ENCODE data around the gene CSMD2.
"Not testable (repeated sequence)": the region's sequence is repeated elsewhere in the genome, so short reads cannot be mapped to it uniquely, and the experiment has no call there.

CSMD2 gene

DNA sequence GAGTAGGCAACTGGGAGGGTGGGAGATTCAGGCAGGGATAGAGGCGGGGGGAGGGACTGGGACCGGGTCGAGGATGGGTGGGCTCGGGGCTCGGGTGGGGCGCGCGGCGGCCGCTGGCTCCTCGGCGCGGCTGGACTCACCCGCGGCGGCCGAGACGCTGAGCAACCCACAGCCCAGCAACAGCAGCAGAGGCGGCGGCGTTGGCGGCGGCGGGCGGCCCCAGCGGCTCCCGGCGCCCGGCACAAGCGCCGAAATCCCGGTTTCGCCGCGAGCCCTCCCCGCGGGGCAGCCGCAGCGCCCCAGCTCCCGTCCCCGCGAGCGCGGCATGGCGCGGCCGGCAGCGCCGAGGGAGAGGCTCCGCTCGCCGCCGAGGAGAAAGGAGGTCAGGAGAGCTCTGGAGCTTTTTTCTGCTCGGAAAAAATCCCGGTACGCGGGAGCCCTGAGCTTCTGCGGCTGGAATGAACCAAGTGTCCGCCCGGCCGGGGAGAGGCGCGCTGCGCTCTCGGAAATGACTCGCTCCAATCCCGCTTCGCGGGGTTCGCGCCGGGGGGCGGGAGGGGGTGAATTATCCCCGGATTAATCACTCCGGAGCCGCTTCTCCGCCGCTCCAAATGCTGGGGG is at the start of gene CSMD2:
CSMD2 (minus strand) TSS at position 460 of the 621 bp plus-strand sequence; CDS start at position 327, 133 bp downstream.
- peak; percentile 52 for DNase-seq (ENCODE audit: low spot score)

DNA sequence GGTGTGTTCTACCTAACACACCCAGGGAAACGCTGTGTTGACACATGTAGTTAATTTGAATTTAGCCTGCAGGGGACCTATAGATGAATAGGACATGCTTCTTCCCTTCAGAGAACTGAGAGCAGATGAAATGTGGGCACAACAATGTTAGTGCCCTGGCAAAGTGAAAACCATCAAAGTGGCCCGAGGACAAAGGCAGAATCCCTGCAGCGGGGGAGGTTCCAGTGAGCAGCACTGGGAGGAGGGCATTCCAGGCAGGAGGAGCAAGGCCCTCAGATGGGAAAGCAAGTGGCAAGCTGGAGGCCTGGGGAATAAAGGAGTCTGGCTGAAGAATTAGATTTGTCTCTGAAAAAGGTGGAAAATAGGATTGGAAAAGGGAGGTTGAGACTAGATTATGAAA is 48.9 kb upstream of the CSMD2 start:
- no peak for DNase-seq (ENCODE audit: low spot score)

DNA sequence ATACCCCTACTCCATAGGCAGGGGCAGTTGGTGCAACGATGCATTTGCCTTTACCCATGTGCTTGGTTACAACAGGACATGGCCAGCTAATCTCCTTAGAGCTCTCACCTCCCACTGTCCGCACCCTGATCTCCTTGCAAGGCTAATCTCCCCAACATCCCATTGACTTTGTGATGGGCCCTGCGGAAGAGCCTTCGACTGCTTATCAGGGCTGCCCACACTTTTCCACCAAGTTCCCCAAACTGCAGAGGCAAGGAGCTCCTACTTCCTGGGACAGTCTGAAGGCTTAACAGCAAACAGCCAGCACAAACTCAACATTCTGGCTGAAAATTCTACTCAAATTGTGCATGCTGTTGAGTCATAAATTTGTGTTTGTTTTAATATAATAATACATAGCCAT is 47.6 kb upstream of the CSMD2 start:
- DNase-seq (ENCODE audit: low spot score), result no peak

DNA sequence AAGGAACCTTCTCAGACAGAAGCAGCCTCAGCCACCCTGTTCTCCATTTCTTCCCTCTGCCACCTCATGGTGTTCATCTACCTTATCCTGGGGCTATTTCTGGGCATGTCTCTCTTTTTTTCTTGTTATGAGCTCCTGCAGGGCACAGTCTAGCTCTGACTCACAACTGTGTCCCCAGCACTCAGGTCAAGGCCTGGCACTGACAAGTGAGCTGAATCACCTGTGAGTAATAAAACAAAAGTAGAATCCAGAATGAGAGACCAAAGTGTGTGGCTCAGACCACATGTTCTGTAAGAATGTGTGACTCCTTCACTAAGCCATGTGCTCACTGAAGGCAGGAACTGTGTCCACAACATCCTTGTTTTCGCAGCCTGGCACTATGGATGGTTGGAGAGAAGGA is 34.9 kb upstream of the CSMD2 start:
- DNase-seq (ENCODE audit: low spot score), result no peak

DNA sequence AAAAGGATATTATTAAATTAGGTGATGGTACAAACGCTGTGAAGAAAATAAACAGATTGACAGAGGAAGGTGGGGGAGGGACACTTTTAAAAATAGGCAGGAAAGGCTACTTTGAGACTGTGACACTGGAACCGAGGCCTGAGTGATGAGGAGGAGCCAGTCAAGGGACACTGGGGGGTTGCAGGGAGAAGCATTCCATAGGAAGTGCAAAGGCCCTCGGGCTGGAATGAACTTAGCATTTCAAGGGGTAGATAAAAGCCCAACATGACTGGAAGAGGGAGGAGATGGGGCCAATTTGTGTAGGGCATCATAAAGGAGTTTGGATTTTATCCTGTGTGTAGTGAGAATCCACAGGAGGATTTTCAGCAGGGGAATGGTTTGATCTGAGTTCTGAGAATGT is 27.6 kb upstream of the CSMD2 start:
- no peak for DNase-seq (ENCODE audit: low spot score)

DNA sequence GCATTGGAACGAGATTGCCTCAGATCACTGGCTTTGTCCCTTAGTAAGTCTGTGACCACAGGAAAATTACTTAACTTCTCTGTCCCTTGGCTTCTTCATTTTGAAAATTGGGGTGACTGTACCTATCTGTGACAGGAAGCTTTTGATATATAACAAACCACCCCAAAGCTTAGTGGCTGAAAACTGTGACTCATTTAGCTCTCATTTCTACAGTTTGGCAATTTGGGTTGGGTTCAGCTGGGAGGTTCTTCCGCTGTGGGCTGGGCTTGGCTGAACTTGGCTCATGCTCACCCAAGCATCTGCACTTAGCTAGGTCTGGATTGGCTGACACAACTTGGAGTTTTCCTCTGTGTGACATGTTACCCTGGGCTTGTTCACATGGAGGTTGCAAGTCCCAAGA is 25.7 kb upstream of the CSMD2 start:
- DNase-seq (ENCODE audit: low spot score), result no peak

DNA sequence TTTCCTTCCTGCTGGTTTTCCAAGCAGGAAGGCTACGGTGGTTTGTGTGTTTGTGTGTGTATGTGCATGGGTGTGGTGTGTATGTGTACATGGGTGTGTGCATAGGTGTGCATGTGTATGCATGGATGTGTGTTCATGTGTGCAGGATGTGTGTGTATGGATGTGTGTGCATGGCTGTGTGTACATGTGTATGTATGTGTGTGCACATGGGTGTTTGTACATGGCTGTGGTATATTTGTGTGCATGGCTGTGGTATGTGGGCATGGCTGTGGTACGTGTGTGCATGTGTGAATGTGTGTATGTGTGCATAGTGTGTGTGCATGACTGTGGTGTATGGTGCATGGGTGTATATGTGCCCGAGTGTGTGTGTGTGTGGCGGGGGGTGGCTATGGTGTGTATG is 24.0 kb upstream of the CSMD2 start:
- no peak for DNase-seq (ENCODE audit: low spot score)

DNA sequence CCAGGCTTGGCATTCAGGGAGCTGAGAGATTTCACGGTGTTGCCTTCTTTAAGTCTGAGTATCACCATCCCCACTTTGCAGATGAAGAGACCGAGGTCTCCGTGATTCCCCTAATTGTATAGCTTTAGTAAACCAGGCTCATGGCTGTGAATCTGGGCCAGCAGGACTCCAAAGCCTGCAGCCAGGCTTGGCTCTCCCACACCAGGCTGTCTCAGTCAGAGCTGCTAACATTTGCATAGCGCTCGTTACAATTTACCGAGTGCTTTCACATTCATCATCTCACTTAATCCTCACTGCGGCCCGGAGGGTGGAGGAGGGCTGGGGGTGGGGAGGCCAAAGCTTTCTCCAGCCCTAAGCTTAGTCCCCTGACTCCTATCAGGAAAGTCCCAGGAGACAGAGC is 23.4 kb upstream of the CSMD2 start:
- no peak for DNase-seq (ENCODE audit: low spot score)

DNA sequence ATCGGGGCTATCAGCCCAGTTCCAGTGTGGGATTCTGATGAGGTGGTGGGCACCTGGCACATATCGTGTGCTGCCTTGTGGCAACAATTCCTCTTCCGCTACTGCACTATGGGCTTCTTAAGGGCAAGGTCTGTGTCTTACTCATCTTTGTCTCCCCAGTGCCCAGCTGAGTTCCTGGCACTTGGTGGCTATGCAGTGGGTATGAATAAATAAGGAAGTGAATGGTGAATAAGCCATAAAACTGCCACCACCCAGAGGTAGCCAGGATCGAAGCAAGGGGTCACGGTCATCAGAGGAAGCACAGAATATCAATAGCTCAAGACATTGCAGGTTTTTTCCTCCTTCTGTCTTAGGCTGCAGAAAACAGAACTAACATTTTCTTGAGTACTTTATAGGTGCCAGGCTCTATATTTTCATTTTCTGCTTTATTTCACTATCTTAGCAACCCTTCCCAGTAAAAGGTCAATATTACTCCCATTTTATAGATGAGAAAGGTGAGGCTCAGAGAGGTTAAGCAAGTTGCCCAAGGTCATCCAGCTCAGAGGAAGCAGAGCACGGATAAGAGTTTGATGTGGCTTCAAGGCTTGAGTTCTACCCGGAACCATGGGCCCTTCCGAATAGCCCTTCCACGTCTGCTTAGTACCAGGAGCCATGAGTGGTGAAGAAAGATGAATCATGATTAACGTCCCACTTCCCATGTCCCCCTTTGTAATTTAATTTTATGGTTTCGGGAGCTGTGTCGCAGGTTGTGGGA is 21.9 kb upstream of the CSMD2 start:
- no peak for DNase-seq (ENCODE audit: low spot score)

DNA sequence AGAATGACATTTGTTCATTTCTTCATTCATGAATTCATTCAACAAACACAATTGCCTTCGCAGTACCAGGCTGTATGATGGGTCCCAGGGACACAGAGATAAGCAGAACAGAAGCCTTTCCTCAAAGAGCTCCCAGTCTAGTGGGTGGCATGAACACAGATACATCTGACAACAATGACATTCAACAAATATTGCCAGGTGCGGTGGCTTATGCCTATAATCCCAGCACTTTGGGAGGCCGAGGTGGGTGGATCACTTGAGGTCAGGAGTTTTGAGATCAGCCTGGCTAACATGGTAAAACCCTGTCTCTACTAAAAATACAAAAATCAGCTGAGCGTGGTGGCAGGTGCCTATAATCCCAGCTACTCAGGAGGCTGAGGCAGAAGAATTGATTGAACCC is 18.4 kb upstream of the CSMD2 start:
- DNase-seq (ENCODE audit: low spot score), result not testable (repeated sequence)

DNA sequence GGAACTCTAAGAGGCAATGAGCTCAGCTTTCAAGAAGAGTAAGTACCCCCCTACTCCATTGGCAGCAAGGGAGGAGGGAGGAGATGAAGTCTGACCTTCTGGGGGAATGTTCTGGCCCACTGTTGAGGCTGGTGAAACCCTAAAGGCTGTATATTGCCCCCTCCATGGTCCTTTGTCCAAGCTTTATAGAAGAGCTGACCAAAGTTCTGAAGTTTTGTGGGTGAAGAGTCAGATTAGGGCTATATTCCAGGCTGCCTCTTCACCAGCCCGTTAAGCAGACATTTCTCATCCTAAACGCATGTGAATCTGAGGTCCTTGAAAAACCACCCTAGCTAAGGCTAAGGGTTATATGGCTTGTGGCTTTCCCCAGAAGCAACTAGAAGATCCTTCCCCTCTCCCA is 13.0 kb upstream of the CSMD2 start:
- no peak for DNase-seq (ENCODE audit: low spot score)

DNA sequence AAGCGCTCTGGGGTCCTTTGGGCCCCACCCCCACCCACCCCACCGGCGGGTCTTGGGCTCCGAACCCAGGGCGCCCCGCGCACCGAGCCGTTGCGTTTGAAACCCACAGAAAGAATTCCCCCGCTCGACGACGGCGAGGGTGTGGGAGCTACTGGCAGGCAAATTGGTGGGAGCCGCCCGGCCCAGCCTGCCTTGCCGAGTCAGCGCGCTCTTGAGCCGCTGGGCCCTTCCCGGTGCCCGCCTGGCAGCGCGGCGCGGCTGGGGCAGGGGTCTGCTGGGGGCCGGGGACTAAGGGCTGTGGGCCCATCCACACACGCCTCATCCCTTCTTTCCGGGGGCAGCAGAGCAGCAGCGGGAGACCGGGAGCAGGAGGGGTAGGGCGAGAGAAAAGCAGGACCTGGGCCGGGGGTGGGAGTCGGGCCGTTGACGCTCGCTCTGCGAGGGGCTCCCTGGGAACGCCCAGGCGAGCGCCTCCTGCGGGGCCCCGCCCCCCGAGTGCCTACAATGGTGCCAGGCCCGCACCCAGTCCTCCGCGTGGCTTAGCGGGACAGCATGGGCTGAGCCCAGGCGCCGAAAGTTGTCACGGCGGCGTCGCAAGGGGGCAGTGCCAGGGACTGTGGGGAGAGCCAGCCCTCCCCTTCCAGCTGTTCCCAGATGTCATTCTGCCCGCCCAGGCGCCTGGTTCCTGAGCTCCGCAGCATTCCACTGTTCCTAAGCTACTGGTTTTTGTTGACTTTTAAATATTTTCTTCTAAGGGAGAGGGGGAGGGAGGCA is 12.0 kb upstream of the CSMD2 start, which contains the start of gene C1orf94:
C1orf94 (plus strand) TSS at position 78 of the 774 bp plus-strand sequence. CDS start 883 bp downstream, outside the sequence.
- peak; percentile 30 for DNase-seq (ENCODE audit: low spot score)

DNA sequence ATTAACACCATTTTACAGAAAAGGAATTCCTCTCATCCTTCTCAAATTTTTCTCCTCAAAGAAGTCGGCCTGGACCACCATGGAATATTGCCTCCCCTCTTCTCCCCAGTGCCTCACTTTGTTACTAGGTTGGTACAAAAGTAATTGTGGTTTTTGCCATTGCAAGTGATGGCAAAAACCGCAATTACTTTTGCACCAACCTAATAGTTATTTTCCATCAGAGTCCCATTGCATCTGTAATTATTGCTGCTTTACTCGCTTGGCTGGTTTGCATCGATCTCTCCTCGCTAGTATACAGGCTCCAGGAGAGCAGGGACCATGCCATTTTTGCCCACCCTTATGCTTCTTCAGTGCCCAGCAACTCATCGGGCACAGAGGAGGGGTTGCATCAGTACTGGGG is 10.7 kb upstream of the CSMD2 start:
- no peak for DNase-seq (ENCODE audit: low spot score)

DNA sequence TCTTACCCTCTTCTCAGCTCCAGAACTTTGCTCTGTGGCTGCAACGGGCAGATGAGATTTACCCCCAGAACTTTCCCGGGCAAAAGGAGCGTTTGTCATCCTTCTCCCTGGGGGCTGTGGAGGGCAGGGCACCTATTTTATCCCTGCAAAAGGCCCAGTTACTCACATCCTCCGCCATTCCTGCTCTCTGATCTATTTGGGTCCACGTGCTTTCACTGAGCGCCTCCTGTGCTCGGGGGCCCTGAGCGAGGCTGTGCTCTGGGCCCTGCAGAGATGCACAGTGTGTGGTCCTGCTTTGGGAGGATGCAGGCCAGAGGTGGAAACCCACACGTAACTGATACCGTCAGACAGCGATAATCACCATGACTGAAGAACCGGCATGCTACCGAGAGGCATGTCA is 2.4 kb upstream of the CSMD2 start:
- DNase-seq (ENCODE audit: low spot score), result no peak

DNA sequence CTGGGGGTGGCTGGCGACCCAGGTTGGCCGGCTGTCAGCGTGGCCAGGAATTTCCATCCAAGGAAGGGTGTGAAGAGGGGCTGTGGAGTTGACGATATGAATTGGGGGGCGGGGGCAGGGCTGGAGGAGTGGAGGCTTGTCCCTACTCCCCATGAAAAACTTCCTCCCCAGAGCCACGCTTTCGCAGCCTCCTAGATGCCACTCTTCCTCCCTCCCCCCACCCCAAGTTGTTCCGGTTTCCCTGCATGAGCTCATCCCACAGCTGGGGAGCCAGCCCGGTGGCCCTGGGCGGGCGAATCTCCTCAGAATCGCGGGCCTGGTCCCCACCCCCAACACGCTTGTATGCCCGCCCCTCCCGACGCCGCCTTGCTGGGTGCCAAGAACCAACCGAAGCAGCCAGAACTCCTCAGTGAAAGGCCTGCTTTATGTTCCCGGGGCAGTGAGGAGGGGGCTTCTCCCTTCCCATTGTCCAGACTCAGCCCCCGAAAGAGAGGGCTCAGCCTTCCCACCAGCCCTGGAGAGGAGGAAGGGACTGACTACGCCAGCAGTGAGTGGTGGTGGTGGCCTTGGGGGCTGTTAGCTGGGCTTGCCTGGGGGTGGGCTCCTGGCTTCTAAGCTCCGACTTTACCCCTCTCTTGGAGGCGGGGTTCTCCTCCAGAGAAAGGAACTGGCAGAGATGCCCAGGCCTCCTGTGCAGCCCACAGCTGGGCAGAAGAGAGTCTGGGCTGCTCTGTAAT is 1.8 kb upstream of the CSMD2 start:
- DNase-seq (ENCODE audit: low spot score), result no peak

DNA sequence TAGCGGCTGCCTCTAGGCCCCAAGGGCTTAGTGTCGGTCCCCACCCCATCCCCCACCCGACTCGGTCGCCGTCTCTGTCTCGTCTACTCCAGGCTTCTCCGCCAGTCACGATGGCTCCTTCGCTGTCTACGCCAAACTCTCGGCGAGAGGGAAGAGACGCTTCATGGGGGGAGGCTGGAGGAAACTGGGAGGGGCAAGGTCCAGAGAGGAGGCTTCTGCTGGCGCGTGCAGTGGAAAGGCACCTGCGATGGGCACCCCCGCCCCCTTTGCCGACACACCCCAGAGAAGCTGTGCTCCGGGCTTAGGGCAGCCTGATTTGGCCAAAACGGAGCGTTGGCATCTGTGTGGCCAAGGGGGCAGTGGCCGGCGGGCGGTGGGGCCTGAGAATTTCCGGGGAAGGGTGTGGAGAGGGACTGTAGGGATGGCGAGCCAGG is 1.2 kb upstream of the CSMD2 start:
- DNase-seq (ENCODE audit: low spot score), result no peak

DNA sequence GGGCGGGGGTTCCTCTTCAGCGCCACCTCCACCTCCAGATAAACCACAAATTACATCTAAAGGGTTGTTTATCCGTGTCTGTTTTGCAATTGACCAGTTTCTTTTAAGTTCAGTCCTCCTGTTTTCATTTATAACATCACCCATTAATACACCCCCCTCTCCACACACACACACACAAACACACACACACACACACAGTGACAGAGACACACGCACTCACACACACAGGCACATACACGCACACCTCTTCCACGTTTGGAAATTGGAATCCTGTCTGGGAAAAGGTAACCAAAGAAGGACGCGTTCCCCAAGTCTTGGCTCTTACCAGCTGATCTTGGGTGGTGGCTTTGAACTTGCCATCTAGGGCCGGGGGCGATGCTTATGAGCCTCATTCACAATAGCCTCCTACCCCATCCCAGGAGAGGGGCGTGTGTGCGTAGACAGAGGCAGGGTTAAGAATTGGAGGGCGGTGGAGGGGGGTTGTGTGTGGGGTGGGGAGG is 442 bp upstream of the CSMD2 start:
- DNase-seq (ENCODE audit: low spot score), result no peak

DNA sequence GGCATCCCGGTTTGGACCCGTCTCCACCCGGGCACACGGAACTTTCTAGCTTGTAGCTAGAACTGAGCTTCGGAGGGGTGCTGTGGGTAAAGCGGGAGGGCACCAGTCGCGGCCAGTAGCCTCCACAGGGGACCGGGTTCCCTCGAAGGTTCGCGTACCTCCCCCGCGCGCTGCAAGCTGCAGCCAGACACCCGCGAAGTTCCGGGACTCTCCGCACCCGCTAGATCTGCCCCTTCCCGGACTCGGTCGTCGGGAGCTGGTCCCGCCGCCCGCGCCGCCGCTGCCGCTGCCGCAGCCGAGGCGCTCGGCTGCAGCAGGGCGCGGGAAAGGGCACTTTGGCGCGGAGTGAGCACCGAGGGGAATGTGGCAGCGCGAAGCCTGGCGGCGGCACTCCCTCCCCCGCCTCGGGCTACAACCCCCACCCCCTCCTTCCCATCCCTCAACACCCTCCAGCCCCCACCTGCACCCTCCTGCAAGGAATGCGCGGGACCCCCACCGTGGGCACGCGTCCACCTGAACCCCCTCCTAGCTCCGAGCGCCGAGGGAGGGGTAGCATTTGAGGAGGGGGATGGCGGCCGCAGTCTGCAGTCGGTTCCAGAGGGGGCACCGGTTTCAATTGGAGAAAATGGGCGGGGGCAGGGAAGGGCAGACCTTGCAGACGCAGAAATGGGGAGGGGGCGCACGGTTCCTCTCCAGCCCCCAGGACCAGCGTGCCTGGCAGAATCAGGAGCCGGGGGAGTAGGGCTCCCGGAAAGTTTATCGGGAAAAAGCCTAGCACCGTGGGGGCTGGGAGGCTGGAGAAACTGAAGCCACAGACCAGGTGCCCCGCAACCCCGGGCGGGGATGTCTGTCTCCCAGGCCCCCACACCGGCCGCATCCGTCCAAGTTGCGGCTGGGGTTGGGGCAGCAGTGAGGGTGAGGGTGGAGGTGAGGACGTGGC is 968 bp downstream of the CSMD2 start:
- DNase-seq (ENCODE audit: low spot score), result peak; percentile 35

DNA sequence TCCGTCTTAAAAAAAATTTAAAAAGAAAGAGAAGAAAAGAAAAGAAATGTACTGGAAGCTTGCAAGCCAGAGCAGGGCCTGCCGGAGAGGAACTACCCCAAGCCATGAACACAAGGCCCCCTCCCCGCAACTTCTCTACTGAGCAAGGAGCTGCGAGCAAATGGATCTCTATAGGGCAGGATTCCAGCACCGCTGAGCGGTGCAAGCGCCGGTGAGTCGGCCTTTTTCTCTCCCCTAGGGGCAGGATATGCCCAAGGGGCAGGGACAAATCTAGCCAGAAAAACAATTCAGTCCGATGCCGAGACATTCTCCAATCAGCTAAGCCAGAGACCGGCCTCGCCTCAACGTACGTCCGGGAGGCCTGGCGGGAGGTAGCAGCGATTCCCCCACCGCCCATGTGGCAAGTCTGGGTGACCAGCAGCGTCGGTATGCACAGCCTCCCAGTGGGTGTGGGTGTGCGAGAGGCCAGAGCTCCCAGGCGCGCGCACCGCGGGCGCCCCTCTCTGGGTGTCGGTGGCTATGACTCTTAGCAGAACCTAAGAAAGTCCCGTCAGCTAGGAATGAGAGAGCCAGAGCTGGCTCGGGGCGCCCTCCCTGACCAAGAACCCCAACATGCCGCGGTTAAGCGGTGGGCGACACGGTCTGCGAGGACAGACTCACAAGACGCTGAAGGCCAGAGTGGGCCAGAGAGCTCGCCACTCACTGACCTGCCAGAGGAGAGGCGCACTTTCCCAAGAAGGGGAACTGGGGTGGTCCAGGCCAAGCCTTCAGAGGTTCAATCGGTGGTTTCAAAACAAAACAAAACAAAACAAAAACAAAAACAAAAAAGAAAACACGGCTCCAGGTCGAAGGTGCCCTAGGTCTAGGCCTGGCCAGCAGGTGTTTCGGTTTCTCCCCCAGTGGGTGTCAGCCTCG is 1.9 kb downstream of the CSMD2 start:
- peak; percentile 49 for DNase-seq (ENCODE audit: low spot score)

DNA sequence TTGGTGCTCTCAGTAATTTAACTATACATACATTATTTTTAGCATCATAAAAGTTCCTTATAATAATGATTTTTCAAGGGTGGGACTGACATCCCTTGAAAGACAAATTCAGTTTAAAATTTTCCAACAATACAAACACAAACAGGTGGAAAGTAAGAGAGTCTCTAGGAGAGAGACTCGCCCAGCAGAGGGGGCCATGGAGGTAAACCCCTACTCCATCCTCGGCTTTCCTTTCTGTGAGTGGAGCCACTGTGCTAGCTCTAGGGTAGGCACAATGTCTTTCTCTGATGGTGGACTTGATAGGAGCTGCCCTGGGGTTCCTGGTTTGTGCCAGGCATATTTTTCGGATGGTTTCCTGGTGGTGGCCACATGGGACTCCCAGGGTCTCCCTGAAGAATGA is 8.3 kb downstream of the CSMD2 start:
- DNase-seq (ENCODE audit: low spot score), result no peak

All from D341Med (cell line).